ENCODE data around the gene IL1RAPL1.

Gene IL1RAPL1

DNA sequence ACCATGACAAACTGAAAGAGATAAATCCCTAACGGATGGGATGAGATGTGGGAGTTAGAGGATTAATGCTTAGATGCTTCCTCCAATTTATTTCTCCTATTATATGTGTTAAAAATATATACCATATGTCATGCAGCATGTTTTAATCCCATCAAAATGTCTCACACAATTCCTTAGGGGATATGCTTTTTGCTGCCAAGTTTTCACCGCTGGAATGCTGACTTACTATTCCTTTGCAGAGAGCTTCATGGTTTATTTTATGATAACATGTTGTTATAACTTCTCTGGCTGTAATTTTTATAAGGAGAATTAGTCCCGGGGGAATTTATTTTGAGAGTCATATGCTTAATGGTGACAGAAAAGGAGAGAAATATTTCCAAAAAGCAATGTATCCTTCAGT, 670.3 kb downstream of the IL1RAPL1 start:
- in situ Hi-C loops (cut with MboI; ENCODE audit: low sequenced_read_pairs, unreplicated experiment), result no loop called here
- no peak for DNase-seq (ENCODE audit: low spot score)
- TF ChIP-seq, protein P1, sequence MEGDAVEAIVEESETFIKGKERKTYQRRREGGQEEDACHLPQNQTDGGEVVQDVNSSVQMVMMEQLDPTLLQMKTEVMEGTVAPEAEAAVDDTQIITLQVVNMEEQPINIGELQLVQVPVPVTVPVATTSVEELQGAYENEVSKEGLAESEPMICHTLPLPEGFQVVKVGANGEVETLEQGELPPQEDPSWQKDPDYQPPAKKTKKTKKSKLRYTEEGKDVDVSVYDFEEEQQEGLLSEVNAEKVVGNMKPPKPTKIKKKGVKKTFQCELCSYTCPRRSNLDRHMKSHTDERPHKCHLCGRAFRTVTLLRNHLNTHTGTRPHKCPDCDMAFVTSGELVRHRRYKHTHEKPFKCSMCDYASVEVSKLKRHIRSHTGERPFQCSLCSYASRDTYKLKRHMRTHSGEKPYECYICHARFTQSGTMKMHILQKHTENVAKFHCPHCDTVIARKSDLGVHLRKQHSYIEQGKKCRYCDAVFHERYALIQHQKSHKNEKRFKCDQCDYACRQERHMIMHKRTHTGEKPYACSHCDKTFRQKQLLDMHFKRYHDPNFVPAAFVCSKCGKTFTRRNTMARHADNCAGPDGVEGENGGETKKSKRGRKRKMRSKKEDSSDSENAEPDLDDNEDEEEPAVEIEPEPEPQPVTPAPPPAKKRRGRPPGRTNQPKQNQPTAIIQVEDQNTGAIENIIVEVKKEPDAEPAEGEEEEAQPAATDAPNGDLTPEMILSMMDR (IDR thresholded peaks at IDR 0.05; ENCODE audit: borderline replicate concordance, control extremely low read depth, extremely low read depth, insufficient read depth, missing control alignments), result no peak

GRCh38 chrX:29269390-29269789, 682.1 kb downstream of the IL1RAPL1 start:
- in situ Hi-C loops (cut with MboI; ENCODE audit: low sequenced_read_pairs, unreplicated experiment), result no loop called here

DNA sequence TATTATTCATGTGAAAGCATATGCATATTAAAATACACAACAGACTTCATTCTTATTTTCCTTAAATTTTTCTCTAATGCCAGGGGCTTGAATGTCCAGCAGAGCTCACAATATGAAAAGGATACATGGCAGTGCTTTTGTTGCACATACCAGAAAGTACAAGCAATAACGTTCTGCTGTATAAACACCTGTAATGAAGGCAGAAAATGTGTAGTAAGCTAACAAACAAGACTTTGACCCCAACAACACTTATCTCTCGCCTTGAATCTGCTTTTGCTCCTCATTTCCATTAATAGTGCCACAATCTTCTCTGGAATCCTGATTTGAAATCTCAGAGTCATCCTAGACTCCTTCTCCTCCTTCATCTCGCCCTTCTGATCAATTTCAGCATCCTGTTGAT, 687.3 kb downstream of the IL1RAPL1 start:
- TF ChIP-seq, protein P1 (IDR thresholded peaks at IDR 0.05; ENCODE audit: borderline replicate concordance, control extremely low read depth, extremely low read depth, insufficient read depth, missing control alignments), result no peak
- no peak for DNase-seq (ENCODE audit: low spot score)
- in situ Hi-C loops (cut with MboI; ENCODE audit: low sequenced_read_pairs, unreplicated experiment), result no loop called here

More at GRCh38 chrX:29269390-29269789, 682.1 kb downstream of the IL1RAPL1 start:
- no peak for DNase-seq (ENCODE audit: low spot score)
- TF ChIP-seq, protein P1 (IDR thresholded peaks at IDR 0.05; ENCODE audit: borderline replicate concordance, control extremely low read depth, extremely low read depth, insufficient read depth, missing control alignments), result no peak

DNA sequence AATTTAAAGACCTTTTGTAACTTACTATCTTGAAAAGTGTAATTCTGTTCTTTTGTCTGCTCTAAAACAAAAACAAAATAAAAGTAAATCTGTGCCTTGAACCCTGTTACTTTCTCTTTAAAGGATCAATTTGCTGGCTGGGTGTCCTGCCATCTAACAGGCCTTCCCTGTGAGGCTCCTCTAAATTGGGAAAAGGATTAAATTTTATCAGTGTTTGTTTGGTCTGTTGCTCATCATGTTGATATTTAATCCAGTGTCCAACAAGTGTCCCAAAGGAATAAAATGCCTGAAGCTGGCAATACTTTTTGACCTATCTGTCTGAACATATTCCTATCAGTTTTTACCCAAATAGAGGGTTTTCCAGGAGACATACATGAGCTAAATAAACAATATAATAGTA, 688.7 kb downstream of the IL1RAPL1 start:
- TF ChIP-seq, protein P1 (IDR thresholded peaks at IDR 0.05; ENCODE audit: borderline replicate concordance, control extremely low read depth, extremely low read depth, insufficient read depth, missing control alignments), result no peak
- no peak for DNase-seq (ENCODE audit: low spot score)
- in situ Hi-C loops (cut with MboI; ENCODE audit: low sequenced_read_pairs, unreplicated experiment), result no loop called here

DNA sequence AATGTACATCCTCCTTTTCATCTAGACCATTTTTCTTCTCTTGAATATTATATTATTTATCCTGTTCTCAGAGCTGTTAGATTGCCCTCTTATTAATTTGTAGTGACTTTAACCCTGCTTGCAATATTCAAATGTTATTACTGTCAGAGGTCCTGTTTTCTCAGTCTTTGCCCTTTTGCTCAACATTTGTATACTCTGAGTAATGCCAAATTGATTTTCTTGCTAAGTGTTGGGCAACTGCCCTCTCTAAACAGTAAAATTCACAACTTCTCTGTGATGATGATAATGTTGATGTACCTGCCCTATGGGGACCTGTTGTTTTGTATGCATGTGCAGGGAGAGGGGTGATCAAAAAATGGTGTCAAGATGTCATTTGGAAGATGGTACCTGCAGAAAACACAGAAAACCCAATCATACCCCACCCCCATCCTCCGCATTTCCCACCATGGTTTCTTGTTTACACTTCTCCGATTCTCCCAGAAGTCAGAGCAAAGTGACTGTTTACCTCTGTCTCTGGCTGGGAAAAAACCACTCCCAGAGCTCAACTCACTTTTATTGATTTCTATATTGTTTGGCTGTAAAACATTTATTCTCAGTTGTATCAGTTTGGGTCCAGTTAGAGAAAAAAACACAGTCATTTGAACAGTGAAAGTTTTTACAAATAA, 694.0 kb downstream of the IL1RAPL1 start:
- TF ChIP-seq, protein P1 (IDR thresholded peaks at IDR 0.05; ENCODE audit: borderline replicate concordance, control extremely low read depth, extremely low read depth, insufficient read depth, missing control alignments), result no peak
- DNase-seq (ENCODE audit: low spot score), result no peak
- in situ Hi-C loops (cut with MboI; ENCODE audit: low sequenced_read_pairs, unreplicated experiment), result no loop called here

DNA sequence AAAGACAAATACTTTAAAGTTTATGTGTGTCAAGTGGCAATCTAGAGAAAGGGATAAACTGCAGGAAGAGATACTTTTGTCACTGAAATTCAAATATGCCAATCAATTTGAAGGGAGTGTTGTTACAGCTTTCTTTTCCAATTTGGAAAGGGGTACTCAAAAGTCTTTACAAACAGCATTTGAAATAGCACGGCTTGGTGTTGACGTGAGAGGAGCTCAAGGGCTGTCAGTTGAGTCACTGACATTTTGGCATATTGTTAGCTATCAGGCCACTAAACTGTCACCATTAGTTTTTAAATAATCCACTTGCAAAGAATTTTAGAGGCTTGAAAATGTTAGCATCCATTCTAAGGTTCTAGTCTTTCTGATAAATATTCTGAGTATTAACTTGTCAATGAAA, 698.4 kb downstream of the IL1RAPL1 start:
- TF ChIP-seq, protein P1 (IDR thresholded peaks at IDR 0.05; ENCODE audit: borderline replicate concordance, control extremely low read depth, extremely low read depth, insufficient read depth, missing control alignments), result no peak

More for the DNA sequence above, 698.4 kb downstream of the IL1RAPL1 start:
- in situ Hi-C loops (cut with MboI; ENCODE audit: low sequenced_read_pairs, unreplicated experiment), result no loop called here
- DNase-seq (ENCODE audit: low spot score), result no peak

All from GM13976 (cell line).